ENCODE data around the gene STAU1. TPM values are rescaled to one million over a fixed set of nuclear protein-coding genes. Genes with fewer than 3 reads are reported as not detected.

Gene STAU1
- total and polyA plus RNA-seq, 4 donors, result 53.5 to 89.2 (median 65.2) TPM

- TF ChIP-seq, protein P1, sequence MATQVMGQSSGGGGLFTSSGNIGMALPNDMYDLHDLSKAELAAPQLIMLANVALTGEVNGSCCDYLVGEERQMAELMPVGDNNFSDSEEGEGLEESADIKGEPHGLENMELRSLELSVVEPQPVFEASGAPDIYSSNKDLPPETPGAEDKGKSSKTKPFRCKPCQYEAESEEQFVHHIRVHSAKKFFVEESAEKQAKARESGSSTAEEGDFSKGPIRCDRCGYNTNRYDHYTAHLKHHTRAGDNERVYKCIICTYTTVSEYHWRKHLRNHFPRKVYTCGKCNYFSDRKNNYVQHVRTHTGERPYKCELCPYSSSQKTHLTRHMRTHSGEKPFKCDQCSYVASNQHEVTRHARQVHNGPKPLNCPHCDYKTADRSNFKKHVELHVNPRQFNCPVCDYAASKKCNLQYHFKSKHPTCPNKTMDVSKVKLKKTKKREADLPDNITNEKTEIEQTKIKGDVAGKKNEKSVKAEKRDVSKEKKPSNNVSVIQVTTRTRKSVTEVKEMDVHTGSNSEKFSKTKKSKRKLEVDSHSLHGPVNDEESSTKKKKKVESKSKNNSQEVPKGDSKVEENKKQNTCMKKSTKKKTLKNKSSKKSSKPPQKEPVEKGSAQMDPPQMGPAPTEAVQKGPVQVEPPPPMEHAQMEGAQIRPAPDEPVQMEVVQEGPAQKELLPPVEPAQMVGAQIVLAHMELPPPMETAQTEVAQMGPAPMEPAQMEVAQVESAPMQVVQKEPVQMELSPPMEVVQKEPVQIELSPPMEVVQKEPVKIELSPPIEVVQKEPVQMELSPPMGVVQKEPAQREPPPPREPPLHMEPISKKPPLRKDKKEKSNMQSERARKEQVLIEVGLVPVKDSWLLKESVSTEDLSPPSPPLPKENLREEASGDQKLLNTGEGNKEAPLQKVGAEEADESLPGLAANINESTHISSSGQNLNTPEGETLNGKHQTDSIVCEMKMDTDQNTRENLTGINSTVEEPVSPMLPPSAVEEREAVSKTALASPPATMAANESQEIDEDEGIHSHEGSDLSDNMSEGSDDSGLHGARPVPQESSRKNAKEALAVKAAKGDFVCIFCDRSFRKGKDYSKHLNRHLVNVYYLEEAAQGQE (IDR thresholded peaks at IDR 0.05), result no peak
- TF ChIP-seq MAX (IDR thresholded peaks at IDR 0.05) (no peak), YY1 (IDR thresholded peaks at IDR 0.05) (no peak), NR2F2 (IDR thresholded peaks at IDR 0.05) (no peak), TAF1 (conservative IDR thresholded peaks at IDR 0.05) (no peak), RXRA (IDR thresholded peaks at IDR 0.05) (no peak), SP1 (IDR thresholded peaks at IDR 0.05) (no peak), RAD21 (IDR thresholded peaks at IDR 0.05) (no peak), GABPA (IDR thresholded peaks at IDR 0.05 in 1 of 2, conservative IDR thresholded peaks at IDR 0.05 in 1 of 2) (no peak)
Measured at GRCh38 chr20:49203746-49204145, 15.6 kb upstream of the STAU1 start (continued).

- Histone ChIP-seq H3K27me3 (ENCODE audit: control insufficient read depth in 4 of 4, insufficient read depth in 4 of 4, low read length in 3 of 4) (no peaks in the 10 kb centered on the region), H3K27ac (ENCODE audit: low read depth in 1 of 2, low read length in 2 of 2) (no peak overlapping the region), H3K4me3 (ENCODE audit: low read depth in 1 of 3, low read length in 3 of 3) (no peak overlapping the region), H3K9ac (ENCODE audit: low read depth in 1 of 2, low read length in 2 of 2) (no peak overlapping the region), H3K36me3 (ENCODE audit: control insufficient read depth in 4 of 4, insufficient read depth in 3 of 4, low read depth in 1 of 4, low read length in 3 of 4) (no peaks in the 10 kb centered on the region), H3K4me1 (ENCODE audit: control insufficient read depth in 4 of 4, insufficient read depth in 4 of 4, low read length in 3 of 4) (no peaks in the 10 kb centered on the region), H3K9me3 (ENCODE audit: control insufficient read depth in 4 of 4, low read length in 3 of 4) (no peaks in the 10 kb centered on the region)
- DNase-seq (ENCODE audit: low spot score), result no peak
- TF ChIP-seq HNF4A (conservative IDR thresholded peaks at IDR 0.05) (no peak), RXRA (IDR thresholded peaks at IDR 0.05) (no peak), RAD21 (IDR thresholded peaks at IDR 0.05) (no peak), EGR1 (IDR thresholded peaks at IDR 0.05; ENCODE audit: low read depth in 2 of 2) (no peak), GABPA (IDR thresholded peaks at IDR 0.05 in 1 of 2, conservative IDR thresholded peaks at IDR 0.05 in 1 of 2) (no peak), FOXA1 (IDR thresholded peaks at IDR 0.05) (no peak), SP1 (IDR thresholded peaks at IDR 0.05) (no peak)
- WGBS, result 92% methylated on average over 7 of the region's 7 CpGs
Measured at GRCh38 chr20:49203011-49203410, 14.9 kb upstream of the STAU1 start.

DNA sequence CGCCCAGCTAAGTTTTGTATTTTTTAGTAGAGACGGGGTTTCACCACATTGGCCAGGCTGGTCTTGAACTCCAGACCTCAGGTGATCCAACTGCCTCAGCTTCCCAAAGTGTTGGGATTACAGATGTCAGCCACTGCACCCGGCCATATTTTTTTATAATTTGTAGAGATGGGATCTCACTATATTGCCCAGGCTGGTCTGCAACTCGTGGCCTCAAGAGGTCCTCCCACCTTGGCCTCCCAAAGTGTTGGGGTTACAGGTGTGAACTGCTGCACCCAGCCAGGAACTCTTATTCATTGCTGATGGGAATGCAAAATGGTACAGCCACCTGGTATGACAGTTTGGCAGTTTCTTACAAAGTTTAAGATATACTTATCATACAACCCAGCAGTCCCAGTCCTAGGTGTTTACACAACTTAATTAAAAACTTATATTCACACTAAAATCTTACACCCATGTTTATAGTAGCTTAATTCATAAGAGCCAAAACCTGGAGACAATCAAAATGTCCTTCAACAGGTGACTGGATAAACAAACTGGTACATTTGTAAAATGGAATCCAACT, 11.7 kb upstream of the STAU1 start:
- no peak overlapping the region for H3K9ac ChIP-seq (ENCODE audit: low read depth in 1 of 2, low read length in 2 of 2)
- H3K9me3 ChIP-seq (ENCODE audit: control insufficient read depth in 4 of 4, low read length in 3 of 4), result no peaks in the 10 kb centered on the region
- H3K4me3 ChIP-seq (ENCODE audit: low read depth in 1 of 3, low read length in 3 of 3), result no peak overlapping the region
- H3K4me1 ChIP-seq (ENCODE audit: control insufficient read depth in 4 of 4, insufficient read depth in 4 of 4, low read length in 3 of 4), result no peaks in the 10 kb centered on the region
- 91% methylated on average over 4 of the region's 4 CpGs for WGBS
- H3K27me3 ChIP-seq (ENCODE audit: control insufficient read depth in 4 of 4, insufficient read depth in 4 of 4, low read length in 3 of 4), result no peaks in the 10 kb centered on the region
- DNase-seq (ENCODE audit: low spot score), result no peak
- H3K27ac ChIP-seq (ENCODE audit: low read depth in 1 of 2, low read length in 2 of 2), result no peak overlapping the region
- H3K36me3 ChIP-seq (ENCODE audit: control insufficient read depth in 4 of 4, insufficient read depth in 3 of 4, low read depth in 1 of 4, low read length in 3 of 4), result no peaks in the 10 kb centered on the region
- TF ChIP-seq, protein P2, sequence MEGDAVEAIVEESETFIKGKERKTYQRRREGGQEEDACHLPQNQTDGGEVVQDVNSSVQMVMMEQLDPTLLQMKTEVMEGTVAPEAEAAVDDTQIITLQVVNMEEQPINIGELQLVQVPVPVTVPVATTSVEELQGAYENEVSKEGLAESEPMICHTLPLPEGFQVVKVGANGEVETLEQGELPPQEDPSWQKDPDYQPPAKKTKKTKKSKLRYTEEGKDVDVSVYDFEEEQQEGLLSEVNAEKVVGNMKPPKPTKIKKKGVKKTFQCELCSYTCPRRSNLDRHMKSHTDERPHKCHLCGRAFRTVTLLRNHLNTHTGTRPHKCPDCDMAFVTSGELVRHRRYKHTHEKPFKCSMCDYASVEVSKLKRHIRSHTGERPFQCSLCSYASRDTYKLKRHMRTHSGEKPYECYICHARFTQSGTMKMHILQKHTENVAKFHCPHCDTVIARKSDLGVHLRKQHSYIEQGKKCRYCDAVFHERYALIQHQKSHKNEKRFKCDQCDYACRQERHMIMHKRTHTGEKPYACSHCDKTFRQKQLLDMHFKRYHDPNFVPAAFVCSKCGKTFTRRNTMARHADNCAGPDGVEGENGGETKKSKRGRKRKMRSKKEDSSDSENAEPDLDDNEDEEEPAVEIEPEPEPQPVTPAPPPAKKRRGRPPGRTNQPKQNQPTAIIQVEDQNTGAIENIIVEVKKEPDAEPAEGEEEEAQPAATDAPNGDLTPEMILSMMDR (IDR thresholded peaks at IDR 0.05; ENCODE audit: low read depth, low read length, missing input control), result no peak
- TF ChIP-seq ZBTB33 (IDR thresholded peaks at IDR 0.05) (no peak), ATF3 (IDR thresholded peaks at IDR 0.05) (no peak), RXRA (IDR thresholded peaks at IDR 0.05) (no peak), GABPA (IDR thresholded peaks at IDR 0.05 in 1 of 2, conservative IDR thresholded peaks at IDR 0.05 in 1 of 2) (no peak), YY1 (IDR thresholded peaks at IDR 0.05) (no peak), EGR1 (IDR thresholded peaks at IDR 0.05; ENCODE audit: low read depth in 2 of 2) (no peak), MAX (IDR thresholded peaks at IDR 0.05) (no peak), JUND (IDR thresholded peaks at IDR 0.05) (no peak), FOXA2 (IDR thresholded peaks at IDR 0.05) (no peak), NR2F2 (IDR thresholded peaks at IDR 0.05) (no peak), HNF4G (IDR thresholded peaks at IDR 0.05) (no peak), HNF4A (conservative IDR thresholded peaks at IDR 0.05) (no peak), RAD21 (IDR thresholded peaks at IDR 0.05) (no peak)
- TF ChIP-seq, protein P1 (IDR thresholded peaks at IDR 0.05), result no peak

Measured in liver (tissue), 9 donors.